Body of pancreas (tissue), 4 donors: ENCODE data around the gene CNTF. TPM values are rescaled to one million over a fixed set of nuclear protein-coding genes. Genes with fewer than 3 reads are reported as not detected.

Source experiments
- ATAC-seq: fragments of 150-250 bp; one replicate; pipeline ENCODE4 v1.9.1; 2016
- DNase-seq, 4 donors: peaks; one replicate each; pipeline ENCODE4 v3.0.0-alpha.2; 2019
- H3K27ac ChIP-seq, 4 donors: fragments of 200-600 bp; sonication (generic); 1 replicate in 3 of 4; 2 replicates in 1 of 4; pipeline versions ENCODE4 v1.5.1 to v1.6.1; 2016 to 2019; ENCODE audit warnings: mild to moderate bottlenecking in 1 of 4, mixed read lengths in 1 of 4, moderate library complexity in 1 of 4
- H3K27me3 ChIP-seq, 2 donors: fragments of 200-600 bp; sonication (generic); one replicate each; pipeline ENCODE4 v1.6.0; 2016; ENCODE audit warnings: mild to moderate bottlenecking in 1 of 2
- H3K36me3 ChIP-seq, 2 donors: fragments of 200-600 bp; sonication (generic); replicated peaks in 1 of 2; 2 replicates each; pipeline ENCODE4 v1.5.1; 2016; ENCODE audit warnings: low read depth in 2 of 2; ENCODE audit not compliant: insufficient read depth in 1 of 2
- H3K4me1 ChIP-seq: fragments of 200-600 bp; sonication (generic); one replicate; pipeline ENCODE4 v1.6.0; 2016
- H3K4me3 ChIP-seq, 2 donors: fragments of 200-600 bp; sonication (generic); 1 replicate in 1 of 2; 2 replicates in 1 of 2; pipeline ENCODE4 v1.5.1; 2016 to 2019
- H3K9me3 ChIP-seq, 3 donors: fragments of 200-600 bp; sonication (generic); 1 replicate in 2 of 3; 2 replicates in 1 of 3; pipeline ENCODE4 v1.5.1; 2016
- CTCF ChIP-seq, 7 experiments: fragments of 450-650 bp in 4 of 7; fragments of 200-600 bp in 3 of 7; sonication (generic) in 3 of 7; IDR thresholded peaks; one replicate each; pipeline ENCODE4 v1.5.1; 2016 to 2019; ENCODE audit warnings: antibody characterized with exemption in 7 of 7
- POLR2A ChIP-seq, 3 donors: fragments of 450-650 bp; IDR thresholded peaks; one replicate each; pipeline ENCODE4 v1.6.1; 2016; ENCODE audit warnings: antibody characterized with exemption in 3 of 3, mild to moderate bottlenecking in 2 of 3
- WGBS, 2 donors: methylation state at CpG; one replicate each; pipeline ENCODE4 v1.1.5; 2017; 5-methylcytosine and 5-hydroxymethylcytosine counted together
- intact Hi-C: fragments of 100-400 bp; cut with DNase I; formaldehyde crosslinking; loops from one replicate; pipeline ENCODE4 v1.15.1; 2023
- total RNA-seq, 2 donors: library from RNA; depleted of rRNA; stranded (reverse); fragments of >200 nt; gene quantifications; one replicate each; pipeline ENCODE4 v1.1.0, GENCODE V29; 2016

Gene CNTF
- total RNA-seq, 2 donors from 2014 or later = 0.66 to 1.3 TPM

GRCh38 chr11:58628446-58628845 lies 6.0 kb downstream of the CNTF start:
- intact Hi-C loops = no loop called here
- WGBS, 2 donors = 57 to 62% methylated on average over 3 of the region's 3 CpGs

GRCh38 chr11:58629857-58630256 lies 7.4 kb downstream of the CNTF start:
- H3K4me1 ChIP-seq = peaks cover 47% of the 10 kb centered on the region
- no peaks in the 10 kb centered on the region for H3K9me3 ChIP-seq
- DNase-seq = peak in 3 of 4 donors; percentile 30 to 45 (median 36)
- no peaks in the 10 kb centered on the region for H3K36me3 ChIP-seq
- 57 to 59% methylated on average over 2 of the region's 2 CpGs for WGBS, 2 donors
- H3K27me3 ChIP-seq = no peaks in the 10 kb centered on the region
- no peak overlapping the region for H3K4me3 ChIP-seq
- H3K27ac ChIP-seq = no peak overlapping the region
- ATAC-seq = peak; percentile 28
- TF ChIP-seq POLR2A (IDR thresholded peaks at IDR 0.05) (no peak), CTCF (IDR thresholded peaks at IDR 0.05) (peak; percentile 10 to 56 (median 43))
- intact Hi-C loops = no loop called here

More at GRCh38 chr11:58628446-58628845, 6.0 kb downstream of the CNTF start:
- DNase-seq (peak; percentile 16 to 50 (median 36)), ATAC-seq (peak; percentile 54)
- Histone ChIP-seq H3K4me1 (peaks cover 42% of the 10 kb centered on the region), H3K4me3 (no peak overlapping the region), H3K27me3 (no peaks in the 10 kb centered on the region), H3K9me3 (no peaks in the 10 kb centered on the region), H3K36me3 (peaks cover 7 to 8% of the 10 kb centered on the region in 2 donors), H3K27ac (no peak overlapping the region)
- TF ChIP-seq POLR2A (IDR thresholded peaks at IDR 0.05) (no peak), CTCF (IDR thresholded peaks at IDR 0.05) (no peak)

DNA sequence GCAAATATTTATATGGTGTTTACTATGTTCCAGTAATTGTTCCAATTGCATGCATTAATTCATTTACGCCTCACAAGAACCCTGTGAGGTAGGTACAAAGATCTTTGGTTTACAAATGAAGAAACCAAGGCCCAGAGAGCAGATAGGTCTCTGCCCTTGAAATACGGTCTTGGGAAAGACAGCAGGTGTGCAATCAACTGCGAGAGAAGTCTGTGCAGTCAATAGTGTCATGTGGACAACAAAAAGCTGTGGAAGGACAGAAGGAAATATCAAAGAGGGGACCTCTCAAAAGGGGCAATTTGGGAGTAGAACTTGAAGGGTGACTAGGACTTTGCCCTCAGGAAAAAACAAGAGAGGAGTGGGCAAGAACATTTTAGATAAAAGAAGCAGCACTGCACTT lies 8.9 kb downstream of the CNTF start:
- TF ChIP-seq CTCF (IDR thresholded peaks at IDR 0.05) (no peak), POLR2A (IDR thresholded peaks at IDR 0.05) (no peak)
- WGBS, 2 donors = 29 to 30% methylated on average over 3 of the region's 3 CpGs
- intact Hi-C loops = no loop called here
- H3K4me1 ChIP-seq = peaks cover 55% of the 10 kb centered on the region
- no peaks in the 10 kb centered on the region for H3K27me3 ChIP-seq
- H3K27ac ChIP-seq = peak overlapping the region in 3 of 4 donors; percentile 26 to 56 (median 54)
- no peaks in the 10 kb centered on the region for H3K9me3 ChIP-seq
- no peaks in the 10 kb centered on the region for H3K36me3 ChIP-seq
- ATAC-seq = no peak
- no peak overlapping the region for H3K4me3 ChIP-seq
- peak in 1 of 4 donors; percentile 33 for DNase-seq

DNA sequence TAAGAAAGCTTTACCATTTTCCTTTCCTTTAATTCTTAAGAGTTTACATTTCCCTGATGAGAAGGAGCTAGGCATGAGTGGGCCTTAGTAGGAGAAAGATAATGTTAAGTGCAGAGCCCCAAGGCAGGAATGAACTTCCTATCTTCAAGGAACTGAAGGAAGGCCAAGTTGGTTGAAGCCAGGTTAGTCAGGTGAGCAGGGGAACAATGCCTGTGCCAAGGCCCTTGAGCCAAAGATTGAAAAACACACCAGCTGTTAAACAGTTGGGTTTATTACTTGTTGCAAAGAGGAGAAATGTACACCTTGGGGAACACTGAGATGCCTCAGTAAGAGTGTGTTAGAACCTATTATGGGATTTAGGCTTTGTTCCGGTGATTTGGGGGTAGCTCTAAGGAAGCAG lies 10.0 kb downstream of the CNTF start:
- no peaks in the 10 kb centered on the region for H3K27me3 ChIP-seq
- peak overlapping the region; percentile 26 to 56 (median 47) for H3K27ac ChIP-seq
- ATAC-seq = peak; percentile 70
- intact Hi-C loops = no loop called here
- H3K4me3 ChIP-seq = no peak overlapping the region
- peak; percentile 34 to 71 (median 60) for DNase-seq
- no peak for TF ChIP-seq CTCF (IDR thresholded peaks at IDR 0.05)
- TF ChIP-seq POLR2A (IDR thresholded peaks at IDR 0.05) = peak in 1 of 3 donors; percentile 9
- H3K4me1 ChIP-seq = peaks cover 54% of the 10 kb centered on the region
- no peaks in the 10 kb centered on the region for H3K36me3 ChIP-seq
- WGBS, 2 donors = 40 to 52% methylated on average over 1 of the region's 1 CpG
- H3K9me3 ChIP-seq = no peaks in the 10 kb centered on the region

DNA sequence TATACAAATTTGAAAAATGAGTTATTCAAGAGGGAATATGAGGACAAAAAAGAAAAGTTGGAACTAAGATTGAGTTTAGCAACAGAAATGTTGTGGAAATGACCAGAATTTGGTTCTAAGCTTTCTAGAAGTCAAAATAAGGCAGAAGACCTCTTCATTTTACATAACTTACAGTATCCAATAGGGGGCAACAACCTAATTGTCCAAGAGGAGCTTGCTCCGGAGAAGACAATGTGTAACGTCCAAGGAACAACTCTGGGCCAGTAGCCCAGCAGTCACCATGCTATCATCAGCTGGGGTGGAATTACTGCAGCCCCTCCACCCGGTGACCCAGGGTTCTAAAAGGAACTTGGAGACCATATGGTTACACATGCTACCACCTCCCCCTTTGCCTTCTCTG lies 14.1 kb downstream of the CNTF start:
- intact Hi-C loops = no loop called here
- no peak for ATAC-seq

More for the DNA sequence above, 14.1 kb downstream of the CNTF start:
- Histone ChIP-seq H3K27me3 (no peaks in the 10 kb centered on the region), H3K4me1 (peaks cover 36% of the 10 kb centered on the region), H3K36me3 (no peaks in the 10 kb centered on the region), H3K4me3 (no peak overlapping the region), H3K27ac (no peak overlapping the region), H3K9me3 (no peaks in the 10 kb centered on the region)
- TF ChIP-seq CTCF (IDR thresholded peaks at IDR 0.05) = no peak
- no peak for TF ChIP-seq POLR2A (IDR thresholded peaks at IDR 0.05)
- 75 to 85% methylated on average over 3 of the region's 3 CpGs for WGBS, 2 donors
- DNase-seq = no peak
